GM19238 (cell line): ENCODE results near the gene SLC24A3.

Source experiments
- DNase-seq: peaks from one replicate; pipeline ENCODE4 v3.0.0; 2011; ENCODE audit warnings: low spot score; ENCODE audit not compliant: insufficient read length

Gene SLC24A3

DNA sequence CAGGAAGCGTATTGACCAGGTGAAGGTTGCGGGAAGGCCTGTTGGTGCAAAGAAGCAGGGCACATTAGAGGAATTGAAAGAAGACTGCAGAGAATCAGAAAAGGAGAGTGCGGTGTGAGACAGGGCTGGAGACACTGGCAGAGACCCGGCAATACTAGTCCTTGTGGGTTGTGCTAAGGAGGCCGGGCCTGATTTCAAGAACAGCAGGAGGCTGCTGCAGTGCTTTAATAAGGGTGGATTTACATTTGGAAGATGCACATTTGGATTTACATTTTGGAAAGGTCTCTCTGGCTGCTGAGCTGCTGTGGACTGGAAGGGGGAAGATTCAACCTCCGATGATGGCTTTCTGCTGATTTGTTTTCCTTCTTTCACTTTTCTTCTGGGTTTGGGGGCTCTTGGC, 167.8 kb downstream of the SLC24A3 start:
- no peak for DNase-seq

DNA sequence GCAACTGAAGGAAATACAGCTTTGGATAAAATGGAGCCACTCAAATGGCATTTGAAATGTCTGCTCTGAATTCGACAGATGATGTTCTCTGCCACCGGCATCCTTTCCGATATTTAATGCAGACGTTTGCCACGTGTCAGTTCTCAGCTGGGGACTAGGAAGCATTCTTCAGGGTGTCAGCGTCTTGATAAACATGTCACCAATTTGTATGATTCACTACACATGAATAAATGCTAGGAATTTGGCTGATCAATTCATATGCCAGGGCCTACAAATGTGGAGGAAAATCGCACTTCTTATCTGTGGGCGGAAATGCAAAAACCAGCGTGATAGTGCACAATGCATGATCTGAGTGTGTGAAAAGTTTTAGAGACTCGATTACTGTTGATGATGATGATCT, 169.5 kb downstream of the SLC24A3 start:
- no peak for DNase-seq

DNA sequence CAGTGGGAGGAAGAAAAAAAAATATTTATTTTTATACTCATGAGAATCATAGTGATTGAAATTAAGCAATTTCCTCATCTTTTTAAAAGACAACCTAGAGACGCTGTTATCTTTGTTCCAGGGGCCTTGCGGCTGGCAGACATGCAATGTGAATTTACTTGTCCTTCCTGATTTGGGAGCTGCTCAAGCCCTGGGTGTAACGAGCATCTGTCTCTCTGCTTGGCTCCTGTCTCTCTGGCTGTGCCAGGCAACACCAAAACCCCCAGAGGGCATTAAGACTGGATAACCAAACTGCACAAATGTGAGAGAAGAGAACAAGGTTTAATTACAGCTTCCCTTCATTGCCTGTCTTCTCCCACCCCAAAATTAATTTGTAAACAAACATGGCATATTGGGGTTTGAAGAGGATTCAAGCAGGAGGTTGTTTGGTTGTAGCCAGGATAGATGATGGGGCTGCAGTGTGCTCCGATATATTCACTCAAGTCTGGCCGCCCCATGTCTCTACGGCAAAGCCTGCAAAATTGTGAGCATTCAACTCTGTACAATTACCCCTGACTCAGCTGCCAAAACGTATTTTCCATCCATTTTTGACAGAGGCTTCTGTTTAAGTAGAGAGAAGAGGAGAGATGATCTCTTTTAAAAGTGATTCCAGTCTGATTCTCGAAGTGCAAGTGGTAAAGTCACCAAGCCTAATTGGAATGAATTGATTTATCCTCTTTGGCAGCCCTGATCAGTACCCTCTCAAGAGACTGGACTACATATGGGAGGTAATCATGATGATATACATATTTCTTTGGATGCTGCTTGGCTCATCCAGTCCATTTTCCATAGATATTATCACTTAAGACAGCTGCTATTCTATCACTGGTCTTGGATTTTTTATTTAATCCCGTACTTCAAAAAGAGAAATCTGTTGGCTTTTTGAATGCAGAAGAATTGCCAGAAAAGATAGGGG, 170.2 kb downstream of the SLC24A3 start:
- DNase-seq, result no peak

DNA sequence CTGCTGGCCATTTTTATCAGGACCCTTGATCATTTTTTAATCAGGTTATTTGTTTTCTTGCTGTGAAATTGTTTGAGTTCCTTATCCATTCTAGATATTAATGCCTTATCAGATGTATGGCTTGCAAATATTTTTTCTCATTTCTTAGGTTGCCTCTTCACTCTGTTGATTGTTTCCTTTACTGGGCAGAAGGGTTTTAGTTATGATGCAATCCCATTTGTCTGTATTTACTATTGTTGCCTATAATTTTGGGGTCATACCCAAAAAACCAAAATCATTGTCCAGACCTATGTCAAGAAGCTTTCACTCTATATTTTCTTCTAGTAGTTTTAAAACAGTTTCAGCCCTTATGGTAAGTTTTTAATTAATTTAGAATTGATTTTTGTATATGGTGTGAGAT, 172.5 kb downstream of the SLC24A3 start:
- DNase-seq, result no peak

DNA sequence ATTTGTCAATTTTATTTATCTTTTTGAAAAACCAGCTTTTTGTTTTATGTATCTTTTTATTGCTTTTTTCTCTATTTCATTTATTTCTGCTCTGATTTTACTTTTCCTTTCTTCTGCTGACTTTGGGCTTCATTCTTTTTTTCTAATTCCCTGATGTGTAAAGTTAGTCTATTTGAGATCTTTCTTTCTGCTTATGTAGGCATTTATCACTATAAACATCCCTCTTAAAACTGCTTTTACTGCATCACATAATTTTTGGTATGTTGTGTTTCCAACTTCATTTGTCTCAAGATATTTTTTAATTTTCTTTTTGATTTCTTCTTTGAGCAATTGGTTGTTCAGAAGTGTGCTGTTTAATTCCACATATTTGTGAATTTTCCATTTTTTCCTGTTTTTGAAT, 174.8 kb downstream of the SLC24A3 start:
- no peak for DNase-seq

DNA sequence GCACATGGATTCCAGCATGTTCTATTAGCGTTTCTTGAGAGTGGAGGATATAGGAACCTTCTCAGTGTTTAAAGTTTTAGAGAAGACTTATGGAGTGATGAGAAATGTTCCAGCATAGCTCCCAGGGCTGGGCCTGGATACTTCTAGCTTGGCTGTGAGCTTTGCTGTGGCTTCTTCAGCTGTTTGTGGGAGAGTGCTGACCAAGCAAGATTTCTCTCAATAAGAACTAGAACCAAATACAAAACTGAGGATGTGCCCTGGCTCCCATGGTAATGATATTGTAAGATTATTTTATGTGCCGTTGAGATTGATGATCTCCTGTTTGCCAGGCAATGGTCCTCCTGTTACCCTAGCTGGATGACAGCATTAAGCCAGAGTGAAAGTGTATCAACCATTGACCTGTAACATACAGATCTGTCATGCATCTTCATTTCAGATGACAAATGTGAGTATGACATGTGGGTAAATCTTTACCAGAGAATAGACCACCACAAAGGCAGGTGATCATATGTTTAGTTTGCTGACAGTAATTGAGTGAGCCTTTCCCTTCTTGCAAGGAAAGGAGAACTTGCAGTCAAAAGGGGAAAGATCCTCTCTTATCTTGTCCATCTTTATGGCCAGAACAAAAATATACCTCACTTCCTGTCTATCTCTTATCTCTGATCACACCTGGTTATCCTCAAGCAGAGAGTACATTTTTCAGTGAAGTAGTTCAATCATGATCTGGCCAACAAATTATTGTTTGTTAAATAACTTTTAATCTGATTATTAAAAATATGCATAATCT, 180.1 kb downstream of the SLC24A3 start:
- no peak for DNase-seq

DNA sequence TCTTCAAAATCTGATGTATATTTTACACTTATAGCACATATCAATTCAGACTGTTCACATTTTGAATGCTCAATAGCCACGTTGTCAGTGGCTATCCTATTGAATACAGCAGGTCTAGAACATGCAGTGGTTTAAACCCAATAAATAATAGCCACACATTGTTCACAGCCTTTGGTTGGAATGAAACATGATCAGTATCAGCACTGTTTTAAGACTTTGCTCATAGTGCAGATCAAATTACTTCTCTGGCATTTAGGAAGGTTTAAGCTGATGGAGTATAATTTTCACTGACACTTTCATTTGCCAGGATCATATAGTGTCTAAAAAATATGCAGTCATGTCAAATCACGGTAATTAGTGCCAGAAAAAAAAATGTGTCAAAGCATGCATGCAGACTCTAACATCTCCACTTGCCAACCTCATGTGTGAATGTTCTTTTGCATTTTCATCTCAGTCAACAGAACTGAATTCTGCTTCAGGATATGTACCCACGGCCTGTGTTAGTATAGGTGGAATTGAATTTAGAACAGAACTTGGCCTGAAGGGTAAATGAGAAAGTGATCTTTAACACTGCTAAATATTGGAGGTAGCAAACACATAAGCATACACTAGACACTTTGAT, 184.1 kb downstream of the SLC24A3 start:
- DNase-seq, result no peak

DNA sequence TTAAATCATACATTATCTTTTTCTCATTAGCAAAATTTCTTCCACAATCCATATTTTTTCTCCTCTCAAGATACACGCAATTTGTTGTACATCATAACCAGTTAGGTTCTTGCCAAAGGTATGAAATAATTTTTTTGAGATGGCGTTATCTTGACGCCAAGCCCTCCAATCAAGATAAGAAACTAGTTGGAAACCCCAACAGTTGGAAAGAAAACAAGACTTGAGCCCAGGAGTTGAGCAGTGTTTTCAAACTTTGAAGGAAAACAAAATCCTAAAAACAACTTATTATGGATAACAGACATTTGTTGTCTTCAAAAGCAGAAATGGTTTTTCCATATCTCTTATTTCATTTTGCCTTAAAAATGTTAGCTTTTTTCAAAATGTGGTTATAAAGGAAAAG, 184.8 kb downstream of the SLC24A3 start:
- DNase-seq, result no peak

DNA sequence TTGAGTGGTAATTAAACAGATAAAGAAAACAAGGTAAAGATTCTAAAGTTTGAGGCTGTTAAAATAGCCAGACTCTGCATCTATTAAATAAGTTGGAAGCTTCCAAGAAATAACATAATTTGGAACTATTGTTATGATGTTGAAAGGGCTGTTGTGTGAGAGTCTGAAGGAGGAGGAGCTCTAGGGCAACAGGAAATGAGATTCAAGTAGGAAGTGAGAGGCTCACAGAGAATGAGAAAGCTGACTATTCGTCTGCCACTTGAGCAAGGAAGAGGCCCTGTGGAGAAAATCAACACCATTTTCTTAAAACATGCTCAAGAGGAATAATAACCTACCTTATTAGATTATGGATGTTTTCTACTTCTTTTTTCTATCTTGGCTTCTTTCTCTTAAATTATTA, 185.2 kb downstream of the SLC24A3 start:
- no peak for DNase-seq

DNA sequence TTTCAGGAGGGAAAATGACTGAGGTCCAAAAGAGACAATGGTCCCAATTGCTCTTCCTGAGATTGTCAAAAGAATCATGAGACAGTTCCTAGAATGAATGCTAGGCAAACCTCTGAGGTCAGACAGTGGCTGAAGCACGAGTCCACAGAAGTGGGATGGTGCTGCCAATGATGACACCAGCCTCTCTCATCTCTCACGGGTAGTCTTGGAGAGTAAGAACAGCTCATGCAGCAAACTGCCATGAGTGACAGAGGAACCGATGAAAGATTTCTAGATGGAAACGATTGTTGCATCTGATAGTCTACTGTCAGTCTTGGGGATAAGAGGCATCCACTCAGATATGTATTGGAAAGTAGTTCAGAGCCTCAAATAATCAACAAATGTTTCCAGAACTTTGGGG, 188.7 kb downstream of the SLC24A3 start:
- DNase-seq, result no peak

DNA sequence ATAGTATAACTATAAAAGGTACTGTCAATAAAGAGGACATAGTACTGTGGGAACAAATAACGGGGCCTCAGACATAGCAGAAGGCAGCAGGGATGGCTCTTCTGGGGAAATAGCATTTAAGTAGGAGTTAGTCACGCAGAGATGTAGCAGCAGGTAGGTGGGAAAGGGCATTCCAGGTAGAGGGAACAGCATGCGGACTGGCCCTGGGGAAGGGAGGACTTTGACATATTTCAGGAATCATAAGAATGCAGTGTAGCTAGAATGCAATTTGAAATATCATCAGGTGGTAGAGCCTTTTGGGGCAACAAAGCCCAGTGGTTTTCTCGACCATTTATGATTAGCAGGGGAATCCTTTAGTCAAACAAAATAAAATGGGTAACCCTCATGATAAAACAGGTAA, 191.1 kb downstream of the SLC24A3 start:
- no peak for DNase-seq

DNA sequence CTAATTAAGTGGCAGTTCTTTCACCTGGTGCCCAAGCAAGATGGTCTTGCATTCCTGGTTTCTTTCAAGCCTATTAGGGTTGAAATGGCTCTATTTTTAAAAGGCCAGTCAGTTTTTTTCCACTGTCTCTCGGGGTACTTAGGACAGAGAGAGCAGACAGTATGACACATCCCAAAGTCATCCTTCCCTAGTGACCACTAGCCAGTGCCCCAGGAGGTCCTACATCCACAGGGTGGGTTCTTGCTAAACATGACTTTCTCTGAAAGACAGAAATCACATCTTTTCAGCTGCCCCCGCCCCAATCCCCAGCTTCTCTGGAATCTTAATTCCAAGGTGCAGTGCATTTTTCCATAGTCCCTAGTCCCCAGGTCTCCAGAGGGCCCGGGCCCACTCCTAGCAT, 192.4 kb downstream of the SLC24A3 start:
- DNase-seq, result no peak

DNA sequence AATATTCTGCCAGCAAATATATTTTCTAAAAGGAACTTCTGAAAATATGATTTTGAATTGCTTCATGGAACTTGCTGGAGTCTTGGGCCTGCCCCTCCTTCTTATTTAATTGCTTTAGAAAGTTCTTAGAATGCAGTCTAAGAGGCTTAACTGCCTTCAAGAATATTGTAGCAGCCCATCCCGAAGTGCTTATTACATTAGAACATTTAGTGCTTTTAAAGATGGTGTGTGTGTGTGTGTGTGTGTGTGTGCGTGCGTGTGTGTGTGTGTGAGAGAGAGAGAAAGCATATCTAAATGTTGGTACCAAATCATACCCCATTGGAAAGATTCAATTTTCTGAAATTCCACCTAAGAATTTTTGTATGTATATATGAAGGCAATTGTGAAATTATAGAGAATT, 193.5 kb downstream of the SLC24A3 start:
- no peak for DNase-seq

DNA sequence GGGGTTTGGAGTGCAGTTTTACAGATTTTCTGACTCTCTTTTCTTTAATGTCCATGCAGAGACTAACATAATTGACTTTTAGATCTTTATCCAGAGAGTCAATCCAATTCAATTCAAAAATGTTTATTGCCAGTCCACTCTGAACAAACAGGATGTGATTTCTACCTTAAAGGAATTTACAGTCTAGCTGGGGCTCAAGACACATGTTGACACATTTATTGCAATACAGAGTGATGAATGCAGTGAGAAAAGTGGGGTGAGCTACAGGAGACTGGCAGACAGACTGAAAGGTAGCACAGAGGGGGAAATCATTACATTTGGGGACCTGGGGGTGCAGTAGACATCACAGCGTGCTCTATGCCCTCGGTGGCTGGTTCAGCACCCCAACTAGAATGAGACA, 193.9 kb downstream of the SLC24A3 start:
- no peak for DNase-seq

DNA sequence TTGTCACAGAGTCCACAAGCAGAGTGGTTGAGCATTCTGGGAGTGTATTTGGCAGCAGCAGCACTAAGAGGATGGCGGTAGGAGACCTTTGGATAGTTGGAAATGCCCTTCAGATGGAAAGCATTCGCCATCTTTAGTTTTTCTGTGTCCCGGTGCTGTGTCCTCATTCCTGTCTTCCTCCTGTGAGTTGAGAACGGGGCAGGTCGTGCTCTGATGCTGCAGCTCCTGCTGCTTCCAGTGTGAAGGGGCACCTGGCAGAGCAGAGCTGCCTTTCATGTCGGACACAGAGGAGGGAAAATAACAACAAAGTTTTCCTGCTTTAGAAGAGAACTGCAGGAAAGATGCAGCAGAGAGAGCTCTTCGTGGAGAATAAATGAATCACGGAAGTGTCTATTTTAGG, 194.8 kb downstream of the SLC24A3 start:
- DNase-seq, result no peak

DNA sequence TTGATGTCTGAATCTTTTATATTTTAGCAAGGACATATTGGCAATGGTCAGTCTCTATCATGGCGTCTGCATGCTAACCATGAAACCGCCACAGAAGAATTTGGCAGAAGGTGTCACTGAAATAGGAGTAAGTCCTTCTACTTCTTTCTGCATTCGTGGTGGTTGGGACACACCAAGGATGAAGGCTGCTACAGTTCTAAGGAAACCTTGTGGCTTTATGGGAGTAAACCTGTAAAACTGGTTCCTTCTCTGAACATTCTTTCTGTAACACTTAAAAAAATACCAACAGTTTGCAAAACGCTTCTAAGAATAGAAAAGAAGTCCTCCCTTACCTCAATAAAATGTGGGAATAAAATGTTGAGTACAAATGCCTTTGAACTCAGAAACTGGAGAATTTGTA, 195.3 kb downstream of the SLC24A3 start:
- no peak for DNase-seq

DNA sequence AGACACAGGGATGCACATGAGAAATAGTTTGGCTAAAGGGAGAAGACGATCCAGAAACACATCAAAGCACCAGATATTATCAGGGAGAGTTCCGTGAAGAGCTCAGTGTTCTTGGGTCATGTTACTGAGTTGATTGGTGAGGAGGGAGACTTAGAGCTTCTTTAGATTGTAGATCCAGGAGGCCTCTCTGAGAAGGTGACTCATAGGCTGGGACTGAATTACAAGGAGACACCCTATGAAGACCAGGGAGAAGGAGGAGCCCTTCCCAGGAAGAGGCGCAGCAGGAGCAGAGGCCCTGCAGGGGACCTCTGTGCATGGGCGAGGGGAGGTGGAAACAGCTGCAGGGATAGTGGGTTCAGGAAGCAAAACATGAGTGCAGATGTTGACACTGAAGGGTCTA, 196.5 kb downstream of the SLC24A3 start:
- DNase-seq, result no peak

DNA sequence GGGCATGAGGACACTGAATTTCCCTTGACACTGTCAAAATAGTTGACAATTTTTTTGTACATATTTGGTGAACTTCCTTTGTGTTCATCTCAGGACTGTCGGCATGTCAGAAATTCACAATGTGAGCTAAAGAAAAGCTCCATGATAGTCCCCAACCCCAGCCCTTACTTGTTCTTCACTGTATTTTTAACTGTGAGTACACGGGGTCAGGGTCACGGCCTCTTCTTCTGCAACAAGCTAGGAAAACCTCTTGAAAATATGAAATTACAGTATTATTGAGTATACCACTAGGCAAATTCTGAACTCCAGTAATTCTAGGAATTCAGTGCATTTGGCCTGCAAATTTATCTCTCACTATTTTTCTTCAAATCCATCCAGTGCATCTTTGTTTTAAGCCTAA, 199.4 kb downstream of the SLC24A3 start:
- DNase-seq, result no peak

DNA sequence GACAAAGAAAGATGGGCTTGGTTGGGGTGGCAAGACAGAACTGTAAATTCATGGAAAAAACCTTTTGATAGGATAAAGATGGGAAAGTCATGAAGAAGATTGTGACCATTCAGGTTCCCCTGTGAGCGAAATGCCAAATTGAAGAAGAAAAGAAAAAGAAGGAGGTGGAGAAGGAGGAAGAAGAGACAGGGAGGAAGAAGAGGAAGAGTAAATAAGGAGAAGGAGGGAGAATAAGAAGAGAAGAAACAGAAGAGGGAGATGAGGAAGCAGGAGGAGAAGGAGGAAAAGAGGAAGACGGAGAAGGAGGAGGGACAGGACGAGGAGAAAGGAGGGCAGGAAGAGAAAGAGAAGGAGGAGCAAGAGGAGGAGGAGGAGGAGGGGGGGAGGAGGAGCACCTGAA, 199.8 kb downstream of the SLC24A3 start:
- no peak for DNase-seq

DNA sequence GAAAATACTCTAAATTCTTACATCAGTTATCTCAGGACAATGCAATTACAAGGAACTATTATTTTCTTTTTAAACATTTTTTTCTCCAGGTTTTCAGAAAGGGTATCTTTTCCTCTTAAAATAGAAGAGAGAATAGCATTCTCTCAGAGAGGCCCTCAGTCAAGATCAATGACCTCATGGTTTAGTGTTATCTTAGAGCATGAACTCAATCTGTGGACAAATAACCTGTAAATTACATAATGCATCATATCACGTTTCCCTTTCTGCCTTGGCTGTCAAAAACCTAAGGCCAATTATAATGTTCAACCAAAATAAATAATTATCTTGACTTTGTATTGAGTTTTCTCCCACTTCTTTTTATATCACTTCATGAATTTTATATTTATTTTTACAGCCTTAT, 202.2 kb downstream of the SLC24A3 start:
- DNase-seq, result no peak

DNA sequence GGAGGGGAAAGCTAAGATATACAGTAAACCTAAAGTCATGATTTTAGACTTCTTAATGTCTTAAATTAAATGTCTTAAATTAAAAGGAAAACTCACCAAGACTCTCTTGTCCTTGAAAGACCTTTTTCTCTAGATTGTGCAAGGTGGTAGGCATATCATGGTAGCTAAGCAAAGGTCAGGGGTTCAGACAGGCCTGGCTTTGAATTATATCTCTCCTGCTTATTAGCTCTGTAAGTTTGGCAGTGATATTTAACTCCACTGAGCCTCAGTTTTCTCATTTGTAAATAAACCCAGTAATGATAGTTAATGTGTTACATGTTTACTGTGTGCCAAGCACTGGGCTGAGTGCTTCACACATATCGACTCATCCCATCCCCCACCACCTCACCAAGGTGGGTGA, 203.3 kb downstream of the SLC24A3 start:
- DNase-seq, result no peak

DNA sequence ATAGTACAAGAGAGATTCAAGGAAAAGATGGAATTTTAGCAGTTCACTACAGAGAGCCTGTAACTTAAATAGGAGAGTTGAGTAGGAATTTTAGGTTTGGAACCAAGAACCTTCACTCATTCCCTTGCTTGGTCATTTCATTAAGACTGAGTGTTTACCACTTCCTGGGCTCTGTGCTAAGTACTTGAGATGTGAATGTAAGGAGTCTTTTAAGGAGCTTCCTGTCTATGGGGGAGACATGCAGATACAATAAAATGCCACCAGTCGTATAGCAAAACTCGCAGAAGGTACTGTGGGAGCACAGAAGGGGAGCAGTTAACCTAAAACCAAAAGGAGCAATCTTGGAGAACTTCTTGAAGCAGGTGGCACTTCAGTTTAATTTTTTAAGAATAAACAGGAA, 204.2 kb downstream of the SLC24A3 start:
- DNase-seq, result no peak
